DOHH2 (cell line): Measurements from ENCODE around the gene TMEM131.

Source experiments
- H3F3A ChIP-seq: fragments of 200-600 bp; sonication (generic), shearing (Covaris generic); 2 replicates; pipeline ENCODE4 v1.6.0; 2016; ENCODE audit warnings: antibody characterized with exemption, mild to moderate bottlenecking; ENCODE audit not compliant: control insufficient read depth, insufficient read depth
- H3K27ac ChIP-seq: fragments of 200-600 bp; sonication (generic); 2 replicates; pipeline ENCODE4 v1.5.1; 2014; ENCODE audit warnings: low read depth, mild to moderate bottlenecking, low read length, moderate library complexity
- H3K27me3 ChIP-seq: fragments of 200-600 bp; sonication (generic); 2 replicates; pipeline ENCODE4 v1.6.1; 2014; ENCODE audit warnings: mild to moderate bottlenecking, low read length, mixed read lengths; ENCODE audit not compliant: control insufficient read depth
- H3K36me3 ChIP-seq: fragments of 200-600 bp; sonication (generic); 2 replicates; pipeline ENCODE4 v1.6.1; 2014; ENCODE audit warnings: mild to moderate bottlenecking, low read length, moderate library complexity, mixed read lengths; ENCODE audit not compliant: control insufficient read depth
- H3K4me1 ChIP-seq: fragments of 200-600 bp; sonication (generic); 2 replicates; pipeline ENCODE4 v1.6.1; 2014; ENCODE audit warnings: mild to moderate bottlenecking, low read length, mixed read lengths; ENCODE audit not compliant: control insufficient read depth
- H3K4me2 ChIP-seq: fragments of 200-600 bp; sonication (generic); 2 replicates; pipeline ENCODE4 v1.6.0; 2014; ENCODE audit warnings: mild to moderate bottlenecking, low read length, moderate library complexity
- H3K4me3 ChIP-seq: fragments of 200-600 bp; sonication (generic); 2 replicates; pipeline ENCODE4 v1.5.1; 2014; ENCODE audit warnings: mild to moderate bottlenecking, low read length, mixed read lengths
- H3K79me2 ChIP-seq: fragments of 200-600 bp; sonication (generic); 2 replicates; pipeline ENCODE4 v1.6.1; 2014; ENCODE audit warnings: mild to moderate bottlenecking, low read length, mixed read lengths; ENCODE audit not compliant: control insufficient read depth
- H3K9me2 ChIP-seq: fragments of 200-600 bp; sonication (generic); replicated peaks from 2 replicates; pipeline ENCODE4 v1.6.1; 2014; ENCODE audit warnings: mild to moderate bottlenecking, low read length, mixed read lengths; ENCODE audit not compliant: control insufficient read depth
- H3K9me3 ChIP-seq: fragments of 200-600 bp; sonication (generic); 2 replicates; pipeline ENCODE4 v1.6.1; 2014; ENCODE audit warnings: antibody characterized with exemption, low read length, mixed read lengths; ENCODE audit not compliant: control insufficient read depth, insufficient read depth
- H4K20me1 ChIP-seq: fragments of 200-600 bp; sonication (generic); 2 replicates; pipeline ENCODE4 v1.6.0; 2014; ENCODE audit warnings: low read depth, mild to moderate bottlenecking, antibody characterized with exemption, low read length, moderate library complexity; ENCODE audit not compliant: control insufficient read depth, insufficient read depth
- EZH2phosphoT487 ChIP-seq: fragments of 200-600 bp; sonication (generic); IDR thresholded peaks from 2 replicates; pipeline ENCODE4 v1.6.1; 2017; ENCODE audit warnings: borderline replicate concordance, mild to moderate bottlenecking, antibody characterized with exemption, low read length, moderate library complexity, mixed read lengths
- TF ChIP-seq, protein P1 (sequence below): fragments of 200-600 bp; sonication (generic); IDR thresholded peaks from one replicate; pipeline ENCODE4 v1.5.1; 2014; ENCODE audit warnings: antibody characterized with exemption, mild to moderate bottlenecking, low read depth, low read length; ENCODE audit not compliant: poor library complexity, severe bottlenecking

Gene TMEM131

DNA sequence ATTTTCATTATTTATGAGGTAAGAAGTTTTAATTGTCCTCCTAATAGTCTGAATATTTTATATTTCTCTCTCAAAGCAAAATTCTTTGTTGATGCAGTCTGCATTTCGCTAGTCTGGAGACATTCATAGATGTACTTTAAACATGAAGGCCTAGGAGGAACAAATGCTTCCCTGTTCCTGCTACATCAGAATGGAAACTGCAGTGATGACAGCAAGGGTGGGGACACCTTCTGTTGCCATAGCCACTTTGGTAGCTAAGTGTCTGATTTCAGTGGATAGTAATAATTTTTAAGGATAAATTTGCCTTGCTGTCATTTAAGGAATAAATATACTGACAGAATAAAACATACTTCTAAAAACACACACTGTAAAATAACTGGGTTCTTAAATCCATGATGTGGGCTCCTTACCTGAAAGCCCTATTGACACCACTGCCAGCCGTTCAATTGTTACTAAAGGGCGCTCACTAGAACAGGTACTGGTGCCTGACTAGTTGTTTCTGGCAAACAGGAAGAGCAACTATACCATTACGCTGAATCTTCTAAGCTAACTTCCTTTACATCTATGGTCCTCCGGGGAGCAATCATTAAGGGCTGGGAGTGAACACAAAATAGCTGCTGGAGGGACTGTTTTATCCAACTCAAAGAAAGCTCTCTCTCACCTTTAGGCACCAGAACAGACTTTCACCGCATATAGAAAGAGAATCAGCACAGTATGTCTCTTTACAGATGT, 88.2 kb downstream of the TMEM131 start:
- Histone ChIP-seq H3K36me3 (peaks cover 47% of the 10 kb centered on the region), H3K27ac (peak overlapping the region; percentile 79), H3F3A (peaks cover 2% of the 10 kb centered on the region; the same call in 1 of the 2 replicates), H3K4me3 (peak overlapping the region; percentile 59), H3K9me2 (no peaks in the 10 kb centered on the region), H3K9me3 (peaks cover 6% of the 10 kb centered on the region; the same call in 1 of the 2 replicates), H3K4me1 (peaks cover 66% of the 10 kb centered on the region), H3K27me3 (no peaks in the 10 kb centered on the region), H4K20me1 (no peaks in the 10 kb centered on the region), H3K79me2 (peaks cover 42% of the 10 kb centered on the region), H3K4me2 (peak overlapping the region; percentile 79)
- TF ChIP-seq, protein P1, sequence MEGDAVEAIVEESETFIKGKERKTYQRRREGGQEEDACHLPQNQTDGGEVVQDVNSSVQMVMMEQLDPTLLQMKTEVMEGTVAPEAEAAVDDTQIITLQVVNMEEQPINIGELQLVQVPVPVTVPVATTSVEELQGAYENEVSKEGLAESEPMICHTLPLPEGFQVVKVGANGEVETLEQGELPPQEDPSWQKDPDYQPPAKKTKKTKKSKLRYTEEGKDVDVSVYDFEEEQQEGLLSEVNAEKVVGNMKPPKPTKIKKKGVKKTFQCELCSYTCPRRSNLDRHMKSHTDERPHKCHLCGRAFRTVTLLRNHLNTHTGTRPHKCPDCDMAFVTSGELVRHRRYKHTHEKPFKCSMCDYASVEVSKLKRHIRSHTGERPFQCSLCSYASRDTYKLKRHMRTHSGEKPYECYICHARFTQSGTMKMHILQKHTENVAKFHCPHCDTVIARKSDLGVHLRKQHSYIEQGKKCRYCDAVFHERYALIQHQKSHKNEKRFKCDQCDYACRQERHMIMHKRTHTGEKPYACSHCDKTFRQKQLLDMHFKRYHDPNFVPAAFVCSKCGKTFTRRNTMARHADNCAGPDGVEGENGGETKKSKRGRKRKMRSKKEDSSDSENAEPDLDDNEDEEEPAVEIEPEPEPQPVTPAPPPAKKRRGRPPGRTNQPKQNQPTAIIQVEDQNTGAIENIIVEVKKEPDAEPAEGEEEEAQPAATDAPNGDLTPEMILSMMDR: no peak
- TF ChIP-seq EZH2phosphoT487: no peak

DNA sequence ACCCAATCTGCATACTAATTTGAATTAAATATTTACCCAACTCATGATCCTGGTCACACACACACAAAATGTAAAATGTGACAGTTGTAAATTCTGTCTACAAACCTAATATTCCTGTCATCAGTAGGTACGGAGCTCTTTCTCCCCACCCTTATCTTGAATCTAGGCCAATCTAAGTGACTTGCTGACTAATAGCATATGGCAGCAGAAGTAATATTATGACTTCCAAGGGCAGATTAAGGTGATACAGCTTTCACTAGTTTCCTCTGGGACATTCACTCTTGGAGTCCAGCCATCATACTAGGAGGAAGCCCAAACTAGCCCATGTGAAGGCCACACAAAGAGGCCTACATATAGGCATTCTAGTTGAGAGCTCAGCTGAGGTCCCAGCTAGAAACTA, 89.4 kb downstream of the TMEM131 start:
- Histone ChIP-seq H4K20me1 (no peaks in the 10 kb centered on the region), H3K4me3 (no peak overlapping the region), H3F3A (peaks cover 2% of the 10 kb centered on the region; the same call in 1 of the 2 replicates), H3K27me3 (no peaks in the 10 kb centered on the region), H3K36me3 (peaks cover 52% of the 10 kb centered on the region), H3K9me2 (no peaks in the 10 kb centered on the region), H3K4me1 (peaks cover 66% of the 10 kb centered on the region), H3K79me2 (peaks cover 34% of the 10 kb centered on the region), H3K27ac (no peak overlapping the region), H3K4me2 (no peak overlapping the region), H3K9me3 (peaks cover 6% of the 10 kb centered on the region; the same call in 1 of the 2 replicates)
- no peak for TF ChIP-seq EZH2phosphoT487
- TF ChIP-seq, protein P1: no peak

DNA sequence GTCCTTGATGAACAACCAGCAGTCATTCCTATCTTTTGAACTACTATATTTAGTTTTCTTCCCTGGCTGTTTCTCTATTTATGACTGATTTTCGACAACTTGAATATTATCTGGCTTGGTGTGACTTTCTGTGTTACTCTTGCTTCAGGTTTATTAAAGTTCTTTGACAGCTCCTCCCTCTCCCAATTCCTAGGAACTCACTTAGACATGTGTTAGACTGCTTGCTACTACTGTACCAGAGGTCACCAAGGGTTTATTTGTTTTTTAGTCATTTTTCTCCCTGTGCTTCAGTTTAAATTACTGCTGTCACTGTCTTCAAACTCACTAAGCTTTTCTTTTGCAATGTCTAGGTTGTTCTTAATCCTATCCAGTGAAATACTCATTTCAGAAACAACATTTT, 90.5 kb downstream of the TMEM131 start:
- H3K4me1 ChIP-seq: peaks cover 66% of the 10 kb centered on the region
- no peaks in the 10 kb centered on the region for H3K27me3 ChIP-seq
- H3K9me3 ChIP-seq: no peaks in the 10 kb centered on the region
- H3K79me2 ChIP-seq: peaks cover 25% of the 10 kb centered on the region
- no peaks in the 10 kb centered on the region for H4K20me1 ChIP-seq
- no peak overlapping the region for H3K27ac ChIP-seq
- peaks cover 43% of the 10 kb centered on the region for H3K36me3 ChIP-seq
- H3K9me2 ChIP-seq: no peaks in the 10 kb centered on the region
- H3K4me2 ChIP-seq: no peak overlapping the region
- no peak overlapping the region for H3K4me3 ChIP-seq
- peaks cover 2% of the 10 kb centered on the region; the same call in 1 of the 2 replicates for H3F3A ChIP-seq
- TF ChIP-seq, protein P1: no peak
- TF ChIP-seq EZH2phosphoT487: no peak
